Mammary epithelial cell (primary cell): ENCODE data around the gene LATS2.

Source experiments
- CTCF ChIP-seq, 2 donors: IDR thresholded peaks in 1 of 2; conservative IDR thresholded peaks in 1 of 2; 2 replicates each; pipeline ENCODE4 v1.5.1; 2011 to 2012; ENCODE audit warnings: inconsistent platforms in 2 of 2, low read length in 2 of 2, mild to moderate bottlenecking in 2 of 2, control low read depth in 1 of 2, low read depth in 1 of 2; ENCODE audit not compliant: insufficient read depth in 1 of 2; ENCODE audit errors: extremely low read depth in 1 of 2
- EZH2 ChIP-seq: IDR thresholded peaks from 2 replicates; pipeline ENCODE4 v1.6.1; 2012; ENCODE audit warnings: low read length, inconsistent platforms, borderline replicate concordance

GRCh38 chr13:20998649-20999415 lies 62.6 kb downstream of the LATS2 start:
- no peak for TF ChIP-seq CTCF (conservative IDR thresholded peaks at IDR 0.05 in 1 of 2, IDR thresholded peaks at IDR 0.05 in 1 of 2; ENCODE audit: extremely low read depth in 1 of 2, insufficient read depth in 1 of 2, low read depth in 1 of 2, low read length in 2 of 2)
- no peak for TF ChIP-seq EZH2
